Mammary epithelial cell (primary cell): ENCODE measurements around the gene CMSS1.
"Not testable (repeated sequence)": the region's sequence is repeated elsewhere in the genome, so short reads cannot be mapped to it uniquely, and the experiment has no call there.

Experiments
- EZH2 ChIP-seq: IDR thresholded peaks from 2 replicates; pipeline ENCODE4 v1.6.1; 2012; ENCODE audit warnings: low read length, inconsistent platforms, borderline replicate concordance
- TF ChIP-seq, protein P1 (sequence below), 2 donors: IDR thresholded peaks in 1 of 2; conservative IDR thresholded peaks in 1 of 2; 2 replicates each; pipeline ENCODE4 v1.5.1; 2011 to 2012; ENCODE audit warnings: inconsistent platforms in 2 of 2, low read length in 2 of 2, mild to moderate bottlenecking in 2 of 2, control low read depth in 1 of 2, low read depth in 1 of 2; ENCODE audit not compliant: insufficient read depth in 1 of 2; ENCODE audit errors: extremely low read depth in 1 of 2

DNA sequence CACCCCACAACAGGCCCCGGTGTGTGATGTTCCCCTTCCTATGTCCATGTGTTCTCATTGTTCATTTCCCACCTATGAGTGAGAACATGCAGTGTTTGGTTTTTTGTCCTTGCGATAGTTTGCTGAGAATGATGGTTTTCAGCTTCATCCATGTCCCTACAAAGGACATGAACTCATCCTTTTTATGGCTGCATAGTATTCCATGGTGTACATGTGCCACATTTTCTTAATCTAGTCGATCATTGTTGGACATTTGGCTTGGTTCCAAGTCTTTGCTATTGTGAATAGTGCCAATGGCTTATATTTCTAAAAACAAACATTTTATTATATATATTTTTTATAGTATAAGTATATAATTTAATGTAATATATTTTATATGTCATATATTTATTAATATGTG lies 233.9 kb downstream of the CMSS1 start:
- not testable (repeated sequence) for TF ChIP-seq EZH2
- TF ChIP-seq, protein P1, sequence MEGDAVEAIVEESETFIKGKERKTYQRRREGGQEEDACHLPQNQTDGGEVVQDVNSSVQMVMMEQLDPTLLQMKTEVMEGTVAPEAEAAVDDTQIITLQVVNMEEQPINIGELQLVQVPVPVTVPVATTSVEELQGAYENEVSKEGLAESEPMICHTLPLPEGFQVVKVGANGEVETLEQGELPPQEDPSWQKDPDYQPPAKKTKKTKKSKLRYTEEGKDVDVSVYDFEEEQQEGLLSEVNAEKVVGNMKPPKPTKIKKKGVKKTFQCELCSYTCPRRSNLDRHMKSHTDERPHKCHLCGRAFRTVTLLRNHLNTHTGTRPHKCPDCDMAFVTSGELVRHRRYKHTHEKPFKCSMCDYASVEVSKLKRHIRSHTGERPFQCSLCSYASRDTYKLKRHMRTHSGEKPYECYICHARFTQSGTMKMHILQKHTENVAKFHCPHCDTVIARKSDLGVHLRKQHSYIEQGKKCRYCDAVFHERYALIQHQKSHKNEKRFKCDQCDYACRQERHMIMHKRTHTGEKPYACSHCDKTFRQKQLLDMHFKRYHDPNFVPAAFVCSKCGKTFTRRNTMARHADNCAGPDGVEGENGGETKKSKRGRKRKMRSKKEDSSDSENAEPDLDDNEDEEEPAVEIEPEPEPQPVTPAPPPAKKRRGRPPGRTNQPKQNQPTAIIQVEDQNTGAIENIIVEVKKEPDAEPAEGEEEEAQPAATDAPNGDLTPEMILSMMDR (conservative IDR thresholded peaks at IDR 0.05 in 1 of 2, IDR thresholded peaks at IDR 0.05 in 1 of 2; ENCODE audit: extremely low read depth in 1 of 2, insufficient read depth in 1 of 2, low read depth in 1 of 2, low read length in 2 of 2), result not testable (repeated sequence)
